ENCODE data around the gene KRTAP3-2.

- TF ChIP-seq CEBPB (IDR thresholded peaks at IDR 0.05; ENCODE audit: low read depth), result no peak
- no peak for TF ChIP-seq CTCF (IDR thresholded peaks at IDR 0.05 in 2 of 3, conservative IDR thresholded peaks at IDR 0.05 in 1 of 3; ENCODE audit: borderline replicate concordance in 1 of 3, insufficient read depth in 1 of 3, low read depth in 2 of 3, low read length in 2 of 3)
- TF ChIP-seq EZH2 (IDR thresholded peaks at IDR 0.05), result no peak
- TF ChIP-seq POLR2AphosphoS5 (IDR thresholded peaks at IDR 0.05; ENCODE audit: low read depth, low read length), result no peak
- no peak for TF ChIP-seq MAX (IDR thresholded peaks at IDR 0.05)
Measured at GRCh38 chr17:40981115-40981514, 18.6 kb downstream of the KRTAP3-2 start.

Measured in HCT116 (cell line).